Daoy (cell line): ENCODE data around the gene CLC. TPM values are rescaled to one million over a fixed set of nuclear protein-coding genes. Genes with fewer than 3 reads are reported as not detected.
"Not testable (repeated sequence)": the region's sequence is repeated elsewhere in the genome, so short reads cannot be mapped to it uniquely, and the experiment has no call there.

Experiments
- DNase-seq: peaks from one replicate; pipeline ENCODE4 v3.0.0-alpha.2; 2015; ENCODE audit warnings: low read depth
- total RNA-seq: library from RNA; depleted of rRNA; stranded (reverse); fragments of >200 nt; shearing (Covaris generic); gene quantifications from 2 replicates; pipeline ENCODE4 v1.2.3, GENCODE V29; 2014

CLC gene
- total RNA-seq, 1 experiment from 2014 or later: not detected

GRCh38 chr19:39729594-39729993 lies 8.2 kb downstream of the CLC start:
- no peak for DNase-seq

GRCh38 chr19:39728040-39728439 lies 9.8 kb downstream of the CLC start:
- no peak for DNase-seq

DNA sequence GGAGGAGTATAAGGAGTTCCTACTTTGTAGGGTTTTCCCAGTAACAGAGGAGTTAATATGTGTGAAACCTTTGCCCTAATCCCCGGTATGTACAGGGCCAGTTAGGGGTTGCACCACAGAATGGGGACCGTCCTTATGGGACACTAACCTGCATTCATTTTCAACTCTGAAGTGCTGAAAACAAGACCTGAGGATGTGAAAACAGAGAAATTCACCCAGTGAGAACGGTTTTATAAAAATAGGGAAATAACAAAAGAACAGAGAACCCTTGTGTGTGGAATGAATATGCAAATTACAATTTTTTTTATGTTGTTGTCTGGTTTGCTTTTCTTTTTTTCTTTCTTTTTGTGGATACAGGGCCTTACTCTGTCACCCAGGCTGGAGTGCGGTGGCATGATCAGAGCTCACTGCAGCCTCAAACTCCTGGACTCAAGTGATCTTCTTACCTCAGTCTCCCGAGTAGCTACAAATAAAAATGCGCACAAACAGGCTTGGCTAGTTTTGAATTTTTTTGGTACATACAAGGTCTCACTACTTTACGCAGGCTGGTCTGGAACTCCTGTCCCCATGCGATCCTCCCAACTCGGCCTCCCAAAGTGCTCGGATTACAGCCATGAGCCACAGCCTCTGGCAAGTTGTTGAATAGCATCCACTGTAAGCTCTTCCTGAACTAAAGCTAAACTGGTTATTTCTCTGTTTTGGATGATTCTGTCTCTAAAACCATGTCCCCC lies 10.6 kb downstream of the CLC start:
- DNase-seq: no peak

- no peak for DNase-seq
These were observed 11.8 kb downstream of the CLC start for GRCh38 chr19:39725995-39726394.

DNA sequence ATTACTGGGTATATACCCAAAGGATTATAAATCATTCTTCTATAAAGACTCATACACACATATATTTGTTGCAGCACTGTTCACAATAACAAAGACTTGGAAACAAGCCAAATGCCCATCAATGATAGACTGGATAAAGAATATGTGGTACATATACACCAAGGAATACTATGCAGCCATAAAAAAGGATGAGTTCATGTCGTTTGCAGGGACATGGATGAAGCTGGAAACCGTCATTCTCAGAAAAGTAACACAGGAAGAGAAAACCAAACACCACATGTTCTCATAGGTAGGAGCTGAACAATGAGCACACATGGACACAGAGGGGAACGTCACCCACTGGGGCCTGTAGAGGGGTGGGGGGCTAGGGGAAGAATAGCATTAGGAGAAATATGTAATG lies 17.7 kb downstream of the CLC start:
- DNase-seq: not testable (repeated sequence)

DNA sequence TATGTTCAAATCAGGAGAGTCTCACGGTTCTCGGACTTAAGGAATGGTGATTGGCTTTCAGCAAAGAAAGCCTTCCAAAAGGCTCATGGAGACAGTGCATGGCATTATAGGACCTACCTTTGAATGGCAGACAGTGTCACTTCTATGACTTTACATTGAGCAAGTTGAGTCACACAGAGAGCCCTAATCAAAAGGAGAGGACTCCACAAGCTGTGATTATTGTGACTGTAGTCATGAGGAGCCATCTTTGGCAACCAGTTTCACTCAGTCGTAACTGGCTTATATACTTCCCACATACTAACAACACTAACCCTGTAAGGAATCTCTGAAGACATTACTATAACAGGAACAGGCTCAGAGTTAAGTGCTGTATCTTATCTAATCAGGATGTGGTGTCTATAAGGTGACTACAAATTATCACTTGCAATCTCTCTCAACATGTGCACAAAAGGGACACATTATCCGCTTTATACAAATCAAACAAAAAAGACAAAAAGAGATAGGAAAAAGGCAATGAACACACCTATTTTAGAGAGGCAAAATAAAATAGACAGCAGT lies 27.4 kb downstream of the CLC start:
- no peak for DNase-seq

GRCh38 chr19:39709026-39709872 lies 28.6 kb downstream of the CLC start:
- DNase-seq: no peak

DNA sequence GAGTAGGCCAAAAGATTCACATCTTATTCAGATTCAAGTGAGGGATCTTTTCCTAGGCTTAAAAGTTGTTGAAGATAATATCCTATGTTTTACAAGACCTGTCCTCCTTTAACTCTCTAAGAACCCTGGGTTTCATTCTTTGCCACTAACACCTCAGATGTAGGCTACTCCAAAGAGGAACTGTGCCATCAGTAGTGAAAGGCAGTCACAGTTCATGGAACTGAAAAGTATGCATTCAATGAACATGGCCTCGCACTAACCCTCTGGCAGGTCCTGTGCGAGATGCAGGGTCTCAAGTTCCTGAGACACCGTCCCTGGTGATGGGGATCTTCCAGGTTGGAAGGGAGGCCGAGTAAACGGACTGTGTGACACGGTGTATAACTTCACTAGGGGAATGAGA lies 29.2 kb downstream of the CLC start:
- no peak for DNase-seq

- no peak for DNase-seq
These were observed 32.1 kb downstream of the CLC start for GRCh38 chr19:39705578-39706188.

DNA sequence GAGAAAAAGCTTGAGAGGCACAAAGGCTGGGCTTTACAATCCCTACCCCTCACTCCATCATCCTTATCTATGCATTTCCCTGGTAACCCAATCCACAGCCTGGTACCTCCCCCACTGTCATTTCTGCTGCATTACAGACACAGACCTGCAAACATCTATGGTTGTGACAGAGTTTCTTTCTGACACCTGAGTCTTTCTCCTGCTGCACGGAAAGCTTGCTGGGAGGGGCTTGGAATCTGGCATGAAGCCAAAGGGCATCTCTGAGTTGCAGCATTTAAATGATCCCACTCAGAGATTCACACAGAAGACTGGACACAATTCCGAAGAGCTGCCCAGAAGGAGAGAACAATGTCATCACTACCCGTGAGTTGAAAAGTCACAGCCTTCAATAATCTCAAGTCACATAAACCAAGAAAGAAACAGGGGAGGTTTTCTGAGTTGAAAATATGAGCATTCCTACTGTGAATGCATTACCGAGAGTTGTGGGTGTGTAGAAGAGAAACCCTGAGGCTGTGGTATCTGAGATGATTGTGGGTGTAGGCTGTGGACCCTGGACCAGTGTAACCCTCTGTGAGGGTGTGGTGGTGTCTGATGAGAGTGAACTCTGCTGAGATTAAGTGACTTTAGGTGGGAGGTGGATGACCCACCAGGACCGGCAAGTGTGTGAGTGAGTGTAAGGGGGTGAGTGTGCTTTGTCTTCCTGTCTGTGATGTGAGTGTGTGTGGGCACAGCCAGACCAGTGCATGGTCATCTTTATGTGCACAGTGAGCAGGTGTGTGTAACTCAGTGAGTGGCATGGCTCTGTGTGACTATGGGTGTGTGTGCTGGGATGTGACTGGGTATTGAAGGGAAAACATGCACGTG lies 33.4 kb downstream of the CLC start, which contains the start of gene LGALS14:
Gene LGALS14, plus strand, starts transcription at position 301 of the 864 bp plus-strand sequence. Its CDS starts 48 bp downstream, at position 349.
- no peak for DNase-seq

GRCh38 chr19:39701291-39701690 lies 36.5 kb downstream of the CLC start:
- no peak for DNase-seq

GRCh38 chr19:39698535-39698934 lies 39.3 kb downstream of the CLC start:
- no peak for DNase-seq

GRCh38 chr19:39696387-39696786 lies 41.4 kb downstream of the CLC start:
- DNase-seq: peak; percentile 46

DNA sequence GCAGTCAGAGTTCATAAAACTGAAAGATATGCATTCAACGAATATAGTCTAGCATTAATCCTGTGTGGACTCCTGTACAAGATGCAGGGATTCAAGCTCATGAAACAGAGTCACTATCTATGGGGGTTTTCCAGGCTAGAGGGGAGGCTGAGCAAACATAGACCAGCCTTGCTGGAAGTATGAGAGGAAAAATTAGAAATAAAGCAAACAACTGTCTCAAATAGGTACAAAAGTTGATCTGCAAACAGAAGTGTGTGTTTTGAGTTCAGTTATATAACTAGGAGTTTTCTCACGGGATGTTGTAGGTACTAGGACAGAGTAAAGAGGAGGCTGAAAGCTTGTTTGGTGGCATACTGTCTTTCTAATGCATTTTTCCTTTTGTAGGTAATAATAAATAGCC lies 42.1 kb downstream of the CLC start:
- DNase-seq: no peak

DNA sequence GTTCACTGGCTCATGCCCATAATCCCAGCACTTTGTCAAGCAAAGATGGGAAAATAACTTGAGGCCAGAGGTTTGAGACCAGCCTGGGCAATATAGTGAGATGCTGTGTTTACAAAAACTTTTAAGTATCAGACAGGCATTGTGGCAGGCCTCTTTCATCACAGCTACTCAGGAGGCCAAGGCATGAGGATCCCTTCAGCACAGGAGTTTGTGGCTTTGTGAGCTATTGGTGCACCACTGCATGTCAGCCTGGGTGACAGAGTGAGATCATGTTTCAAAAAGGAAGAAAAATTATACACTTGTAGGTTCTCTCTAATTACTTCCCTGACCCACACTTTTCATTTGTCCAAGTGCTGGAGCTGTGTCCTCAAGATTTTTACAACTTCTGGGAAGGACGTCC lies 45.0 kb downstream of the CLC start:
- DNase-seq: no peak

- DNase-seq: peak; percentile 47
These were observed 45.7 kb downstream of the CLC start for GRCh38 chr19:39692166-39692565.

DNA sequence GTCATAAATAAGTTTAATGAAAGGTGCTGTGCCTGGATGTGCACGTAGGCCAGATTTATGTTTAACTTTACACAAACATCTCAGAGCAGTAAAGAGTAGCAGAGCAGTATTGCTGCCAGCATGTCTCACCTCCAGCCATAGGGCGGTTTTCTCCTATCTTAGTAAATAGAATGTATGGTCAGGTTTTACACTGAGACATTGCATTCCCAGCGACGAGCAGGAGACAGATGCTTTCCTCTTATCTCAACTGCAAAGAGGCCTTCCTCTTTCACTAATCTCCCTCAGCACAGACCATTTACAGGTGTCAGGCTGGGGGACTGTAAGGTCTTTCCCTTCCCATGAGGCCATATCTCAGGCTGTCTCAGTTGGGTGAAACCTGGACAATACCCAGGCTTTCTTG lies 49.2 kb downstream of the CLC start:
- not testable (repeated sequence) for DNase-seq

DNA sequence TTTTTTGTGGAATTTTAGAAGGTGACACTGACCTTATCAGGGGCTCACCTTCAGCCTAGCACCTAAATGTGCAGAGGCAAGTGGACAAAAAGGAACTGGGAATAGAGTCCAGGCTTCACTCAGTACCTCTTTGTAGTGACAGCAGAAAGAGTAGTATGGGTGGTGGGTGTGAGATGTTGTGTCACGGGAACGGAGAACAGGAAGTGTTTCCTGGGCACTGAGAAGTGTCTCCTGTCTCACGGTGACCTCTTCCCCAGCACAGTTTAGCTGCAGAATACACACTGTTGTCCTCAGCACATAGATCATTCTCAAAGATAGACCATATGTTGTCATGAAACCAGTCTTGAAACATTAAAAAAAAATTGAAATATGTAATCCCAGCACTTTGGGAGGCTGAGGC lies 51.1 kb downstream of the CLC start:
- no peak for DNase-seq

DNA sequence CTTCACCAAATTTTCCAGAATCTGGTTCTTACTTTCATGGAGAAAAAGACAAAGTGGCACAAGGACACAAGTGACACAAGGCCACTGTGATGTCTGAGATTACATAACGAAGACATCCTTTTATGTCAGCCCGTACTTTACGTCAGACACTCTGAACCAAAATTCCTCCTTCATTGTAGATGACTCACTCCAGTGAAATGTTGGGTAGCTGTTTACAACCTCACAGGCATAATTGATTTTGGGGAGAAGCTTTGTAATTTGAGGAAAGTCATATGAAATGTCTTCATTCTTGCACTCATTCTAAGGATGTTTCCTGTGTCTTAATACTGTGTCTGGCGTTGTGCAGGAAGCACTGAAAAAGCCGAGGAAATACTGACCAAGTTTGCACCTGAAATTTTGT lies 53.6 kb downstream of the CLC start:
- DNase-seq: no peak

GRCh38 chr19:39681416-39681815 lies 56.4 kb downstream of the CLC start:
- no peak for DNase-seq
